Activated T-cell treated with anti-CD3 and anti-CD28 coated beads for 24 hours (primary cell): ENCODE results near the gene TRAPPC10.
"Not testable (repeated sequence)": the region's sequence is repeated elsewhere in the genome, so short reads cannot be mapped to it uniquely, and the experiment has no call there.

Experiments
- DNase-seq: peaks from one replicate; pipeline ENCODE4 v3.0.0-alpha.2; 2020; ENCODE audit warnings: low read depth

Gene TRAPPC10

GRCh38 chr21:44089001-44089911, 77.1 kb downstream of the TRAPPC10 start:
- DNase-seq, result no peak

- no peak for DNase-seq
Observed at GRCh38 chr21:44090325-44090724, 78.2 kb downstream of the TRAPPC10 start.

GRCh38 chr21:44092211-44092610, 80.1 kb downstream of the TRAPPC10 start:
- DNase-seq, result no peak

- no peak for DNase-seq
Observed at GRCh38 chr21:44093761-44094160, 81.7 kb downstream of the TRAPPC10 start.

- no peak for DNase-seq
Observed at GRCh38 chr21:44094832-44095231, 82.7 kb downstream of the TRAPPC10 start.

- not testable (repeated sequence) for DNase-seq
Observed at GRCh38 chr21:44098507-44098906, 86.4 kb downstream of the TRAPPC10 start.

- not testable (repeated sequence) for DNase-seq
Observed at GRCh38 chr21:44098964-44099363, 86.9 kb downstream of the TRAPPC10 start.

- not testable (repeated sequence) for DNase-seq
Observed at GRCh38 chr21:44107026-44107501, 95.0 kb downstream of the TRAPPC10 start, which contains the start of gene PWP2. Gene PWP2, plus strand, starts transcription at chr21:44107399. Its CDS starts 18 bp downstream, at chr21:44107417.

GRCh38 chr21:44107589-44107988, 95.5 kb downstream of the TRAPPC10 start:
- DNase-seq, result not testable (repeated sequence)

- DNase-seq, result not testable (repeated sequence)
Observed at GRCh38 chr21:44113702-44114371, 101.7 kb downstream of the TRAPPC10 start.

GRCh38 chr21:44122131-44122530, 110.0 kb downstream of the TRAPPC10 start:
- not testable (repeated sequence) for DNase-seq

GRCh38 chr21:44127827-44128226, 115.7 kb downstream of the TRAPPC10 start:
- not testable (repeated sequence) for DNase-seq

- DNase-seq, result not testable (repeated sequence)
Observed at GRCh38 chr21:44133715-44134057, 121.6 kb downstream of the TRAPPC10 start.

GRCh38 chr21:44134732-44135131, 122.6 kb downstream of the TRAPPC10 start:
- not testable (repeated sequence) for DNase-seq

GRCh38 chr21:44138039-44138438, 125.9 kb downstream of the TRAPPC10 start:
- DNase-seq, result not testable (repeated sequence)

- DNase-seq, result not testable (repeated sequence)
Observed at GRCh38 chr21:44139787-44140551, 127.9 kb downstream of the TRAPPC10 start.

- not testable (repeated sequence) for DNase-seq
Observed at GRCh38 chr21:44140552-44140932, 128.4 kb downstream of the TRAPPC10 start.

GRCh38 chr21:44142470-44142869, 130.4 kb downstream of the TRAPPC10 start:
- not testable (repeated sequence) for DNase-seq

GRCh38 chr21:44143380-44143779, 131.3 kb downstream of the TRAPPC10 start:
- DNase-seq, result not testable (repeated sequence)

- not testable (repeated sequence) for DNase-seq
Observed at GRCh38 chr21:44143996-44144395, 131.9 kb downstream of the TRAPPC10 start.

GRCh38 chr21:44144784-44145602, 132.9 kb downstream of the TRAPPC10 start:
- not testable (repeated sequence) for DNase-seq
